GM18511 (cell line): ENCODE results near the gene FBXL14.
A peak's percentile ranks its signal among the peaks of the same experiment; 100 is the strongest.
"Not testable (repeated sequence)": the region's sequence is repeated elsewhere in the genome, so short reads cannot be mapped to it uniquely, and the experiment has no call there.

Source experiments
- ATAC-seq: cut with Tn5 transposase; IDR thresholded peaks from one replicate; pipeline ENCODE4 v1.9.1; 2021; ENCODE audit warnings: mild to moderate bottlenecking, moderate library complexity; ENCODE audit not compliant: unreplicated experiment

FBXL14 gene

GRCh38 chr12:1620092-1620491 is 25.7 kb upstream of the FBXL14 start:
- ATAC-seq, result no peak

- ATAC-seq, result no peak
Measured at GRCh38 chr12:1619587-1619986, 25.2 kb upstream of the FBXL14 start.

- ATAC-seq, result no peak
Measured at GRCh38 chr12:1619159-1619558, 24.8 kb upstream of the FBXL14 start.

- ATAC-seq, result no peak
Measured at GRCh38 chr12:1618489-1618888, 24.1 kb upstream of the FBXL14 start.

GRCh38 chr12:1616233-1617066 is 22.1 kb upstream of the FBXL14 start:
- ATAC-seq, result peak; percentile 52

- ATAC-seq, result no peak
Measured at GRCh38 chr12:1614360-1614759, 20.0 kb upstream of the FBXL14 start.

- no peak for ATAC-seq
Measured at GRCh38 chr12:1613860-1614259, 19.5 kb upstream of the FBXL14 start.

- no peak for ATAC-seq
Measured at GRCh38 chr12:1611803-1612572, 17.6 kb upstream of the FBXL14 start.

- no peak for ATAC-seq
Measured at GRCh38 chr12:1610072-1610643, 15.8 kb upstream of the FBXL14 start.

- no peak for ATAC-seq
Measured at GRCh38 chr12:1608713-1609119, 14.3 kb upstream of the FBXL14 start.

GRCh38 chr12:1607940-1608712 is 13.7 kb upstream of the FBXL14 start:
- no peak for ATAC-seq

- ATAC-seq, result peak; percentile 59
Measured at GRCh38 chr12:1606021-1606622, 11.7 kb upstream of the FBXL14 start.

GRCh38 chr12:1605129-1606020 is 11.0 kb upstream of the FBXL14 start:
- ATAC-seq, result peak; percentile 48

- ATAC-seq, result no peak
Measured at GRCh38 chr12:1604464-1604863, 10.1 kb upstream of the FBXL14 start.

GRCh38 chr12:1603269-1603993 is 9.1 kb upstream of the FBXL14 start:
- no peak for ATAC-seq

- not testable (repeated sequence) for ATAC-seq
Measured at GRCh38 chr12:1602706-1603105, 8.3 kb upstream of the FBXL14 start.

- no peak for ATAC-seq
Measured at GRCh38 chr12:1598757-1599156, 4.4 kb upstream of the FBXL14 start.

- no peak for ATAC-seq
Measured at GRCh38 chr12:1595690-1596347, 1.4 kb upstream of the FBXL14 start.
